NCI-H460 (cell line): Measurements from ENCODE around the gene LRIG3. TPM values are rescaled to one million over a fixed set of nuclear protein-coding genes. Genes with fewer than 3 reads are reported as not detected.
"Not testable (repeated sequence)": the region's sequence is repeated elsewhere in the genome, so short reads cannot be mapped to it uniquely, and the experiment has no call there.

Experiments
- DNase-seq: peaks from one replicate; pipeline ENCODE4 v3.0.0-alpha.2; 2016; ENCODE audit warnings: low read depth; ENCODE audit errors: extremely low read depth
- total RNA-seq: library from RNA; depleted of rRNA; stranded (reverse); fragments of >200 nt; shearing (Covaris generic); gene quantifications from 2 replicates; pipeline ENCODE4 v1.2.3, GENCODE V29; 2014

Gene LRIG3
- total RNA-seq, 1 experiment from 2014 or later = 13.0 TPM

GRCh38 chr12:58871556-58871955 is 48.7 kb downstream of the LRIG3 start:
- no peak for DNase-seq

- no peak for DNase-seq
Measured at GRCh38 chr12:58870595-58870994, 49.7 kb downstream of the LRIG3 start.

- DNase-seq = no peak
Measured at GRCh38 chr12:58860788-58861240, 59.5 kb downstream of the LRIG3 start.

- DNase-seq = no peak
Measured at GRCh38 chr12:58860056-58860787, 60.1 kb downstream of the LRIG3 start.

GRCh38 chr12:58858030-58858429 is 62.3 kb downstream of the LRIG3 start:
- DNase-seq = no peak

GRCh38 chr12:58857206-58857605 is 63.1 kb downstream of the LRIG3 start:
- not testable (repeated sequence) for DNase-seq

GRCh38 chr12:58855630-58856029 is 64.7 kb downstream of the LRIG3 start:
- not testable (repeated sequence) for DNase-seq

- DNase-seq = no peak
Measured at GRCh38 chr12:58850826-58851225, 69.5 kb downstream of the LRIG3 start.

GRCh38 chr12:58847901-58848600 is 72.3 kb downstream of the LRIG3 start:
- no peak for DNase-seq

- DNase-seq = no peak
Measured at GRCh38 chr12:58844161-58844560, 76.1 kb downstream of the LRIG3 start.

- no peak for DNase-seq
Measured at GRCh38 chr12:58841058-58841798, 79.1 kb downstream of the LRIG3 start.

- DNase-seq = no peak
Measured at GRCh38 chr12:58833853-58834252, 86.5 kb downstream of the LRIG3 start.

- no peak for DNase-seq
Measured at GRCh38 chr12:58832920-58833319, 87.4 kb downstream of the LRIG3 start.
